Measurements from ENCODE around the gene SPA17.

DNA sequence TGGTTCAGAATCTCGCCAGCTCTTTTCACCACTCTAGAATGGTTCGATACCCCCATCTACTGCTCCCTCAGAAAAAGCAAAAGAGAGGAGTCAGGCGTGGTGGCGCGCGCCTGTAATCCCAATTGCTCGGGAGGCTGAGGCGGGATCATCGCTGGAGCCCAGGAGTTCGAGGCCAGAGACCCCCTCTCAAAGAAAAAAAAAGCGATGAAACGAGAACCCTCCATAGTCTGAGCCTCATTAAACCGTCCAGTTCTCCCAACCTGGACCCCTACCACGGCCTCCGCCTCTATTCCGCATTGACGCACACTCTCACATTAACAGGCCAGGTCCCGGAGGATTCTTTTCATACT is 439 bp downstream of the SPA17 start:
- TF ChIP-seq, protein P1, sequence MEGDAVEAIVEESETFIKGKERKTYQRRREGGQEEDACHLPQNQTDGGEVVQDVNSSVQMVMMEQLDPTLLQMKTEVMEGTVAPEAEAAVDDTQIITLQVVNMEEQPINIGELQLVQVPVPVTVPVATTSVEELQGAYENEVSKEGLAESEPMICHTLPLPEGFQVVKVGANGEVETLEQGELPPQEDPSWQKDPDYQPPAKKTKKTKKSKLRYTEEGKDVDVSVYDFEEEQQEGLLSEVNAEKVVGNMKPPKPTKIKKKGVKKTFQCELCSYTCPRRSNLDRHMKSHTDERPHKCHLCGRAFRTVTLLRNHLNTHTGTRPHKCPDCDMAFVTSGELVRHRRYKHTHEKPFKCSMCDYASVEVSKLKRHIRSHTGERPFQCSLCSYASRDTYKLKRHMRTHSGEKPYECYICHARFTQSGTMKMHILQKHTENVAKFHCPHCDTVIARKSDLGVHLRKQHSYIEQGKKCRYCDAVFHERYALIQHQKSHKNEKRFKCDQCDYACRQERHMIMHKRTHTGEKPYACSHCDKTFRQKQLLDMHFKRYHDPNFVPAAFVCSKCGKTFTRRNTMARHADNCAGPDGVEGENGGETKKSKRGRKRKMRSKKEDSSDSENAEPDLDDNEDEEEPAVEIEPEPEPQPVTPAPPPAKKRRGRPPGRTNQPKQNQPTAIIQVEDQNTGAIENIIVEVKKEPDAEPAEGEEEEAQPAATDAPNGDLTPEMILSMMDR (IDR thresholded peaks at IDR 0.05): no peak
- no peak for TF ChIP-seq POLR2A (IDR thresholded peaks at IDR 0.05)

Measured in breast epithelium (tissue), 3 donors.